Right lobe of liver (tissue), 6 donors: Measurements from ENCODE around the gene PDE9A. TPM values are rescaled to one million over a fixed set of nuclear protein-coding genes. Genes with fewer than 3 reads are reported as not detected.

Source experiments
- ATAC-seq, 4 donors: fragments of 200-7000 bp; cut with Tn5 transposase; one replicate each; pipeline ENCODE4 v1.9.1; 2020; ENCODE audit warnings: mild to moderate bottlenecking in 4 of 4, moderate library complexity in 4 of 4
- DNase-seq, 3 donors: peaks; one replicate each; pipeline ENCODE4 v3.0.0-alpha.2; 2020
- H3K27ac ChIP-seq, 3 donors: fragments of 200-600 bp; one replicate each; pipeline ENCODE4 v1.8.0; 2022
- H3K27me3 ChIP-seq, 2 donors: fragments of 200-600 bp; one replicate each; pipeline ENCODE4 v1.8.0; 2022
- H3K36me3 ChIP-seq, 4 donors: fragments of 200-600 bp; sonication (generic) in 1 of 4; one replicate each; pipeline versions ENCODE4 v1.5.1 to v1.8.0; 2017 to 2022; ENCODE audit warnings: control low read depth in 1 of 4
- H3K4me1 ChIP-seq, 4 donors: fragments of 200-600 bp; sonication (generic) in 1 of 4; one replicate each; pipeline versions ENCODE4 v1.5.1 to v1.8.0; 2017 to 2022; ENCODE audit warnings: control low read depth in 1 of 4
- H3K4me3 ChIP-seq, 3 donors: fragments of 200-600 bp; one replicate each; pipeline ENCODE4 v1.8.0; 2022
- H3K9me3 ChIP-seq, 4 donors: fragments of 200-600 bp; sonication (generic) in 1 of 4; one replicate each; pipeline versions ENCODE4 v1.5.1 to v1.8.0; 2017 to 2022; ENCODE audit warnings: control low read depth in 1 of 4
- POLR2A ChIP-seq: fragments of 450-650 bp; IDR thresholded peaks from one replicate; pipeline ENCODE4 v1.6.1; 2017; ENCODE audit warnings: antibody characterized with exemption, mild to moderate bottlenecking
- WGBS: methylation state at CpG from one replicate; pipeline ENCODE4 v1.1.6; 2018; ENCODE audit warnings: low coverage, low lambda C conversion rate; ENCODE audit not compliant: insufficient coverage; ENCODE audit errors: missing lambda C conversion rate; 5-methylcytosine and 5-hydroxymethylcytosine counted together
- intact Hi-C, 2 donors: fragments of 100-400 bp; cut with DNase I; formaldehyde crosslinking; loops; one replicate each; pipeline versions ENCODE4 v1.11.2 to v1.14.1; 2022
- total RNA-seq, 6 experiments: library from RNA; depleted of rRNA in 2 of 6; stranded (reverse); fragments of >200 nt in 2 of 6; fragmentation: NEBNext Ultra II Directional in 3 of 6; extraction: Animal tissue kit (Norgen Biotek cat#: 25700) in 3 of 6; gene quantifications; one replicate each; pipeline versions ENCODE4 v1.1.0 to v1.2.4, GENCODE V29; 2016 to 2023
- TF ChIP-seq, protein P1 (sequence below), 4 donors: fragments of 200-600 bp in 3 of 4; fragments of 450-650 bp in 1 of 4; IDR thresholded peaks; one replicate each; pipeline versions ENCODE4 v1.5.1 to v1.8.0; 2016 to 2022; ENCODE audit warnings: antibody characterized with exemption in 4 of 4, mild to moderate bottlenecking in 2 of 4
- donor health status: DM: no; HTN: yes; CAD: no.
- donor health status: DM: no; HTN: no; CAD: no.
- donor health status: DM: no; HTN: no; CAD: no.
- donor health status: DM: no; HTN: yes; CAD: no.
- donor health status: DM: no; HTN: yes; CAD: no.

The PDE9A gene
- total RNA-seq, 6 experiments from 2014 or later, result 1.1 to 5.9 (median 3.3) TPM

DNA sequence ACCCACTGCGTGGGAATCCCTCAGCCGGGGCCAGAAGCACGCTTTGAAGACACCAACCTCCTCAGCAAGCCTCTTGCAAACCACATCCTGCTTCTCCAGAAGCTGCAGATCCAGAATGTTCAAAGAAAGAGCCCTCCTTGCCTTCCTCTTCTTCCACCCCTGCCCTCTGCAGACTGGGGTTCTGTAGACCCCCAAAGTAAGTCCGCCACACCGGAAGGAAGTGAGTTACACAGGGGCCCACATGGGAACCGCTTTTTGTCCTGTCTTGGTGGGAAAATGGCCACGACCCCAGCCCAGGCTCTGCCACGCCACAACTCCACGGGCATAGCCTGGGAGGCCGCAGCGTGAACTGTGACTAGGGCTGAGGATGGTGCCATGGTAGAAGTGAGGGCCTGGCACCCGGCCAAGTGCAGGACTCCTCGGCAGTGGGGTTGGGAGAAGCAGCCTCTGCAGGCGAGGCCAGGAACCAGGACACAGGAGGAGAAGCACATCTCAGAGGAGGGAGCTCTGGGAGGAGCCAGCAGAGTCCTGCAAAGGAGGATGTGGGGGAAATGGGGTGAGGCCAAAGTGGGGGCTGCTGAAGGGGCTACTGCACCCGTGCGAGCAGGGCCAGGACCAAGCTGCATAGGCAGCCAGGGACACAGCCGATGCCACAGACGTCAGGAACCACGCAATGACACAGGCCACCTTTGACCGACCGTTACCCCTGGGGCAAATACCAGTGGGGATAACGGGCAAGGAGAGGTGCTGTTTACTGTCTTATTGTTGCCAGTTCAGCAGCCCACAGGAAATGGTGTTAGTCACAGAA is 30.9 kb downstream of the PDE9A start:
- no peaks in the 10 kb centered on the region for H3K27me3 ChIP-seq
- H3K9me3 ChIP-seq, result no peaks in the 10 kb centered on the region
- H3K36me3 ChIP-seq, result no peaks in the 10 kb centered on the region
- intact Hi-C loops, result no loop called here
- H3K27ac ChIP-seq, result no peak overlapping the region
- no peak for DNase-seq
- TF ChIP-seq POLR2A, result no peak
- TF ChIP-seq, protein P1, sequence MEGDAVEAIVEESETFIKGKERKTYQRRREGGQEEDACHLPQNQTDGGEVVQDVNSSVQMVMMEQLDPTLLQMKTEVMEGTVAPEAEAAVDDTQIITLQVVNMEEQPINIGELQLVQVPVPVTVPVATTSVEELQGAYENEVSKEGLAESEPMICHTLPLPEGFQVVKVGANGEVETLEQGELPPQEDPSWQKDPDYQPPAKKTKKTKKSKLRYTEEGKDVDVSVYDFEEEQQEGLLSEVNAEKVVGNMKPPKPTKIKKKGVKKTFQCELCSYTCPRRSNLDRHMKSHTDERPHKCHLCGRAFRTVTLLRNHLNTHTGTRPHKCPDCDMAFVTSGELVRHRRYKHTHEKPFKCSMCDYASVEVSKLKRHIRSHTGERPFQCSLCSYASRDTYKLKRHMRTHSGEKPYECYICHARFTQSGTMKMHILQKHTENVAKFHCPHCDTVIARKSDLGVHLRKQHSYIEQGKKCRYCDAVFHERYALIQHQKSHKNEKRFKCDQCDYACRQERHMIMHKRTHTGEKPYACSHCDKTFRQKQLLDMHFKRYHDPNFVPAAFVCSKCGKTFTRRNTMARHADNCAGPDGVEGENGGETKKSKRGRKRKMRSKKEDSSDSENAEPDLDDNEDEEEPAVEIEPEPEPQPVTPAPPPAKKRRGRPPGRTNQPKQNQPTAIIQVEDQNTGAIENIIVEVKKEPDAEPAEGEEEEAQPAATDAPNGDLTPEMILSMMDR (IDR thresholded peaks at IDR 0.05), result no peak
- 54% methylated on average over 17 of the region's 22 CpGs for WGBS
- H3K4me1 ChIP-seq, result no peaks in the 10 kb centered on the region
- no peak overlapping the region for H3K4me3 ChIP-seq
- no peak for ATAC-seq

- Histone ChIP-seq H3K4me1 (no peaks in the 10 kb centered on the region), H3K9me3 (no peaks in the 10 kb centered on the region), H3K4me3 (no peak overlapping the region), H3K27me3 (no peaks in the 10 kb centered on the region), H3K36me3 (no peaks in the 10 kb centered on the region), H3K27ac (no peak overlapping the region)
- DNase-seq, result peak in 1 of 3 donors; percentile 45
- no peak for TF ChIP-seq POLR2A
- TF ChIP-seq, protein P1 (IDR thresholded peaks at IDR 0.05), result no peak
- no peak for ATAC-seq
- intact Hi-C loops, result no loop called here
- WGBS, result 100% methylated on average over 3 of the region's 33 CpGs
Observed at GRCh38 chr21:42685036-42685435, 31.6 kb downstream of the PDE9A start.

GRCh38 chr21:42685954-42686500 is 32.6 kb downstream of the PDE9A start:
- 98% methylated on average over 25 of the region's 41 CpGs for WGBS
- DNase-seq (peak in 1 of 3 donors; percentile 42), ATAC-seq (no peak)
- Histone ChIP-seq H3K4me3 (no peak overlapping the region), H3K4me1 (no peaks in the 10 kb centered on the region), H3K9me3 (no peaks in the 10 kb centered on the region), H3K36me3 (no peaks in the 10 kb centered on the region), H3K27me3 (no peaks in the 10 kb centered on the region), H3K27ac (no peak overlapping the region)
- intact Hi-C loops, result no loop called here
- no peak for TF ChIP-seq POLR2A
- TF ChIP-seq, protein P1 (IDR thresholded peaks at IDR 0.05), result no peak

- no peaks in the 10 kb centered on the region for H3K36me3 ChIP-seq
- DNase-seq (no peak), ATAC-seq (no peak)
- TF ChIP-seq, protein P1 (IDR thresholded peaks at IDR 0.05), result no peak
- TF ChIP-seq POLR2A, result no peak
- H3K27me3 ChIP-seq, result no peaks in the 10 kb centered on the region
- H3K4me3 ChIP-seq, result no peak overlapping the region
- intact Hi-C loops, result no loop called here
- no peak overlapping the region for H3K27ac ChIP-seq
- no peaks in the 10 kb centered on the region for H3K9me3 ChIP-seq
- no peaks in the 10 kb centered on the region for H3K4me1 ChIP-seq
- 100% methylated on average over 4 of the region's 18 CpGs for WGBS
Observed at GRCh38 chr21:42687796-42688195, 34.4 kb downstream of the PDE9A start.
